Measurements from ENCODE around the gene PDPR. TPM values are rescaled to one million over a fixed set of nuclear protein-coding genes. Genes with fewer than 3 reads are reported as not detected.

PDPR gene
- total and polyA plus RNA-seq, 2 experiments from 2014 or later: 8.3 to 38.2 TPM

DNA sequence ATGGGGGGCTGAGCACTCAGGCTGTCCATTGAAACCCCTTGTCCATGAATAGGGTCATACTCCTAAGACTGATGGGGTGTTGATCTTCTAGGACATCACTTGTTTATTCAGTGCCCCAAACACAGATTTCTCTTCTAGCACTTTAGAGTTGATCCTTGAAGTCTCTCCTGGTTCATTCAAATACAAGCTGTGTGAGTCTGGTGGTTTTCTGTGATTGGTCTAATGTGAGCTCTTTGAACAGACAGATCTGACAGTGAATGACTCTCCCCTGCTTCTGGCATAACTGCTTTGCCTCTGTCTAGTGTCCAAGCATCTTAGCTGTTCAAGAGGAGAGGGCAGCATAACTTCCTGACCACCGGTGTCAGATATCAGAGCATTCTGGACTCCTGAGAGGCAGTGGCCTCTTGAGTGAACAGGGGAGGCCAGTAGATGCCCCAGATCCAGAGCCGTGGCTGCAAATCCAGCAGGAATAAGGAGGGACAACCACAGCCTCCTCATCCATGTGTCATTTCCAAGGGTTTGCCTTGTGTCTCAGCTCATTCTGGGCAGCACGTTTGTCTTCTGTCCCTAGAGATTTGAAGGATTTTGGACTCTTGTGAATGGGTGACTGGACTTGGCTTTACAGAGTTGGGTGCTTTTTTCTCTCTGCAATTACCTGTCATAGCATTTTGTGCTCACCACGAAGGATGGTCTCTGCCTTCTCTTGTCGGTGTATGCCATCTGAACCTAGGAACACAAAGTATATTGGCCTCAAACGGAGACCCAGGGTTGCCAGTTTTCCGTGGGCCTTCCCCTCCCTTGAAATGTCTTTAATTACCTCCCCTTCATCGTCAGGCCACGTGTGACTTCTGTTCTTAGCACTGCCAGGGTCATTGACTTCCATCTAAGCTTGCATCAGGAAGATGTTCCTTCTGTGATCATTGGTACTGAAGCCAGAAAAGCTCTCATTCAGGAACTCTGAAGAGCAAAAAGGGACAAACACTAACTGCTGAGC lies 45.5 kb downstream of the PDPR start:
- Histone ChIP-seq H3K4me2 (no peak overlapping the region), H3K4me1 (ENCODE audit: insufficient read depth) (no peaks in the 10 kb centered on the region), H3K9me2 (ENCODE audit: insufficient read depth) (no peaks in the 10 kb centered on the region), H3K27me3 (ENCODE audit: insufficient read depth) (no peaks in the 10 kb centered on the region), H3K36me3 (ENCODE audit: insufficient read depth) (peaks cover 40% of the 10 kb centered on the region), H3F3A (replicated peaks; ENCODE audit: low read depth) (peaks cover 18% of the 10 kb centered on the region; the same call in 1 of the 2 replicates), H4K20me1 (replicated peaks; ENCODE audit: insufficient read depth) (peaks cover 36% of the 10 kb centered on the region), H3K27ac (ENCODE audit: low read depth) (no peak overlapping the region), H2AFZ (no peak overlapping the region), H3K4me3 (no peak overlapping the region), H3K79me2 (replicated peaks; ENCODE audit: insufficient read depth) (no peaks in the 10 kb centered on the region)
- no peaks in the 10 kb centered on the region for H3K27me3 Mint-ChIP-seq (ENCODE audit: insufficient read depth, low read depth, poor library complexity)
- no peak for TF ChIP-seq EZH2 (IDR thresholded peaks at IDR 0.05; ENCODE audit: low read depth, unreplicated experiment)
- TF ChIP-seq ZNF114 (CRISPR knock-in tag; IDR thresholded peaks at IDR 0.05): no peak
- no peak for TF ChIP-seq POLR2AphosphoS5 (IDR thresholded peaks at IDR 0.05; ENCODE audit: low read depth)
- TF ChIP-seq, protein P1, sequence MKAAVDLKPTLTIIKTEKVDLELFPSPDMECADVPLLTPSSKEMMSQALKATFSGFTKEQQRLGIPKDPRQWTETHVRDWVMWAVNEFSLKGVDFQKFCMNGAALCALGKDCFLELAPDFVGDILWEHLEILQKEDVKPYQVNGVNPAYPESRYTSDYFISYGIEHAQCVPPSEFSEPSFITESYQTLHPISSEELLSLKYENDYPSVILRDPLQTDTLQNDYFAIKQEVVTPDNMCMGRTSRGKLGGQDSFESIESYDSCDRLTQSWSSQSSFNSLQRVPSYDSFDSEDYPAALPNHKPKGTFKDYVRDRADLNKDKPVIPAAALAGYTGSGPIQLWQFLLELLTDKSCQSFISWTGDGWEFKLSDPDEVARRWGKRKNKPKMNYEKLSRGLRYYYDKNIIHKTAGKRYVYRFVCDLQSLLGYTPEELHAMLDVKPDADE (IDR thresholded peaks at IDR 0.05): no peak
- TF ChIP-seq, protein P2, sequence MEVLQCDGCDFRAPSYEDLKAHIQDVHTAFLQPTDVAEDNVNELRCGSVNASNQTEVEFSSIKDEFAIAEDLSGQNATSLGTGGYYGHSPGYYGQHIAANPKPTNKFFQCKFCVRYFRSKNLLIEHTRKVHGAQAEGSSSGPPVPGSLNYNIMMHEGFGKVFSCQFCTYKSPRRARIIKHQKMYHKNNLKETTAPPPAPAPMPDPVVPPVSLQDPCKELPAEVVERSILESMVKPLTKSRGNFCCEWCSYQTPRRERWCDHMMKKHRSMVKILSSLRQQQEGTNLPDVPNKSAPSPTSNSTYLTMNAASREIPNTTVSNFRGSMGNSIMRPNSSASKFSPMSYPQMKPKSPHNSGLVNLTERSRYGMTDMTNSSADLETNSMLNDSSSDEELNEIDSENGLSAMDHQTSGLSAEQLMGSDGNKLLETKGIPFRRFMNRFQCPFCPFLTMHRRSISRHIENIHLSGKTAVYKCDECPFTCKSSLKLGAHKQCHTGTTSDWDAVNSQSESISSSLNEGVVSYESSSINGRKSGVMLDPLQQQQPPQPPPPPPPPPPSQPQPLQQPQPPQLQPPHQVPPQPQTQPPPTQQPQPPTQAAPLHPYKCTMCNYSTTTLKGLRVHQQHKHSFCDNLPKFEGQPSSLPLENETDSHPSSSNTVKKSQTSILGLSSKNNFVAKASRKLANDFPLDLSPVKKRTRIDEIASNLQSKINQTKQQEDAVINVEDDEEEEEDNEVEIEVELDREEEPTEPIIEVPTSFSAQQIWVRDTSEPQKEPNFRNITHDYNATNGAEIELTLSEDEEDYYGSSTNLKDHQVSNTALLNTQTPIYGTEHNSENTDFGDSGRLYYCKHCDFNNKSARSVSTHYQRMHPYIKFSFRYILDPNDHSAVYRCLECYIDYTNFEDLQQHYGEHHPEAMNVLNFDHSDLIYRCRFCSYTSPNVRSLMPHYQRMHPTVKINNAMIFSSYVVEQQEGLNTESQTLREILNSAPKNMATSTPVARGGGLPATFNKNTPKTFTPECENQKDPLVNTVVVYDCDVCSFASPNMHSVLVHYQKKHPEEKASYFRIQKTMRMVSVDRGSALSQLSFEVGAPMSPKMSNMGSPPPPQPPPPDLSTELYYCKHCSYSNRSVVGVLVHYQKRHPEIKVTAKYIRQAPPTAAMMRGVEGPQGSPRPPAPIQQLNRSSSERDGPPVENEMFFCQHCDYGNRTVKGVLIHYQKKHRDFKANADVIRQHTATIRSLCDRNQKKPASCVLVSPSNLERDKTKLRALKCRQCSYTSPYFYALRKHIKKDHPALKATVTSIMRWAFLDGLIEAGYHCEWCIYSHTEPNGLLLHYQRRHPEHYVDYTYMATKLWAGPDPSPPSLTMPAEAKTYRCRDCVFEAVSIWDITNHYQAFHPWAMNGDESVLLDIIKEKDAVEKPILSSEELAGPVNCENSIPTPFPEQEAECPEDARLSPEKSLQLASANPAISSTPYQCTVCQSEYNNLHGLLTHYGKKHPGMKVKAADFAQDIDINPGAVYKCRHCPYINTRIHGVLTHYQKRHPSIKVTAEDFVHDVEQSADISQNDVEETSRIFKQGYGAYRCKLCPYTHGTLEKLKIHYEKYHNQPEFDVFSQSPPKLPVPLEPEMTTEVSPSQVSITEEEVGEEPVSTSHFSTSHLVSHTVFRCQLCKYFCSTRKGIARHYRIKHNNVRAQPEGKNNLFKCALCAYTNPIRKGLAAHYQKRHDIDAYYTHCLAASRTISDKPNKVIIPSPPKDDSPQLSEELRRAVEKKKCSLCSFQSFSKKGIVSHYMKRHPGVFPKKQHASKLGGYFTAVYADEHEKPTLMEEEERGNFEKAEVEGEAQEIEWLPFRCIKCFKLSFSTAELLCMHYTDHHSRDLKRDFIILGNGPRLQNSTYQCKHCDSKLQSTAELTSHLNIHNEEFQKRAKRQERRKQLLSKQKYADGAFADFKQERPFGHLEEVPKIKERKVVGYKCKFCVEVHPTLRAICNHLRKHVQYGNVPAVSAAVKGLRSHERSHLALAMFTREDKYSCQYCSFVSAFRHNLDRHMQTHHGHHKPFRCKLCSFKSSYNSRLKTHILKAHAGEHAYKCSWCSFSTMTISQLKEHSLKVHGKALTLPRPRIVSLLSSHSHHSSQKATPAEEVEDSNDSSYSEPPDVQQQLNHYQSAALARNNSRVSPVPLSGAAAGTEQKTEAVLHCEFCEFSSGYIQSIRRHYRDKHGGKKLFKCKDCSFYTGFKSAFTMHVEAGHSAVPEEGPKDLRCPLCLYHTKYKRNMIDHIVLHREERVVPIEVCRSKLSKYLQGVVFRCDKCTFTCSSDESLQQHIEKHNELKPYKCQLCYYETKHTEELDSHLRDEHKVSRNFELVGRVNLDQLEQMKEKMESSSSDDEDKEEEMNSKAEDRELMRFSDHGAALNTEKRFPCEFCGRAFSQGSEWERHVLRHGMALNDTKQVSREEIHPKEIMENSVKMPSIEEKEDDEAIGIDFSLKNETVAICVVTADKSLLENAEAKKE (CRISPR knock-in tag; IDR thresholded peaks at IDR 0.05): no peak
- TF ChIP-seq CREB1 (CRISPR knock-in tag; IDR thresholded peaks at IDR 0.05; ENCODE audit: low read depth): no peak
- TF ChIP-seq, protein P3, sequence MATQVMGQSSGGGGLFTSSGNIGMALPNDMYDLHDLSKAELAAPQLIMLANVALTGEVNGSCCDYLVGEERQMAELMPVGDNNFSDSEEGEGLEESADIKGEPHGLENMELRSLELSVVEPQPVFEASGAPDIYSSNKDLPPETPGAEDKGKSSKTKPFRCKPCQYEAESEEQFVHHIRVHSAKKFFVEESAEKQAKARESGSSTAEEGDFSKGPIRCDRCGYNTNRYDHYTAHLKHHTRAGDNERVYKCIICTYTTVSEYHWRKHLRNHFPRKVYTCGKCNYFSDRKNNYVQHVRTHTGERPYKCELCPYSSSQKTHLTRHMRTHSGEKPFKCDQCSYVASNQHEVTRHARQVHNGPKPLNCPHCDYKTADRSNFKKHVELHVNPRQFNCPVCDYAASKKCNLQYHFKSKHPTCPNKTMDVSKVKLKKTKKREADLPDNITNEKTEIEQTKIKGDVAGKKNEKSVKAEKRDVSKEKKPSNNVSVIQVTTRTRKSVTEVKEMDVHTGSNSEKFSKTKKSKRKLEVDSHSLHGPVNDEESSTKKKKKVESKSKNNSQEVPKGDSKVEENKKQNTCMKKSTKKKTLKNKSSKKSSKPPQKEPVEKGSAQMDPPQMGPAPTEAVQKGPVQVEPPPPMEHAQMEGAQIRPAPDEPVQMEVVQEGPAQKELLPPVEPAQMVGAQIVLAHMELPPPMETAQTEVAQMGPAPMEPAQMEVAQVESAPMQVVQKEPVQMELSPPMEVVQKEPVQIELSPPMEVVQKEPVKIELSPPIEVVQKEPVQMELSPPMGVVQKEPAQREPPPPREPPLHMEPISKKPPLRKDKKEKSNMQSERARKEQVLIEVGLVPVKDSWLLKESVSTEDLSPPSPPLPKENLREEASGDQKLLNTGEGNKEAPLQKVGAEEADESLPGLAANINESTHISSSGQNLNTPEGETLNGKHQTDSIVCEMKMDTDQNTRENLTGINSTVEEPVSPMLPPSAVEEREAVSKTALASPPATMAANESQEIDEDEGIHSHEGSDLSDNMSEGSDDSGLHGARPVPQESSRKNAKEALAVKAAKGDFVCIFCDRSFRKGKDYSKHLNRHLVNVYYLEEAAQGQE (IDR thresholded peaks at IDR 0.05; ENCODE audit: unreplicated experiment): no peak
- TF ChIP-seq STAT1 (IDR thresholded peaks at IDR 0.05; ENCODE audit: unreplicated experiment): no peak
- no peak for TF ChIP-seq ZNF331 (CRISPR knock-in tag; IDR thresholded peaks at IDR 0.05; ENCODE audit: low read depth)
- no peak for TF ChIP-seq JUNB (IDR thresholded peaks at IDR 0.05; ENCODE audit: unreplicated experiment)
- TF ChIP-seq EZH2phosphoT487 (IDR thresholded peaks at IDR 0.05; ENCODE audit: unreplicated experiment): no peak
- no peak for TF ChIP-seq NANOG (IDR thresholded peaks at IDR 0.05; ENCODE audit: borderline replicate concordance)
- TF ChIP-seq, protein P4, sequence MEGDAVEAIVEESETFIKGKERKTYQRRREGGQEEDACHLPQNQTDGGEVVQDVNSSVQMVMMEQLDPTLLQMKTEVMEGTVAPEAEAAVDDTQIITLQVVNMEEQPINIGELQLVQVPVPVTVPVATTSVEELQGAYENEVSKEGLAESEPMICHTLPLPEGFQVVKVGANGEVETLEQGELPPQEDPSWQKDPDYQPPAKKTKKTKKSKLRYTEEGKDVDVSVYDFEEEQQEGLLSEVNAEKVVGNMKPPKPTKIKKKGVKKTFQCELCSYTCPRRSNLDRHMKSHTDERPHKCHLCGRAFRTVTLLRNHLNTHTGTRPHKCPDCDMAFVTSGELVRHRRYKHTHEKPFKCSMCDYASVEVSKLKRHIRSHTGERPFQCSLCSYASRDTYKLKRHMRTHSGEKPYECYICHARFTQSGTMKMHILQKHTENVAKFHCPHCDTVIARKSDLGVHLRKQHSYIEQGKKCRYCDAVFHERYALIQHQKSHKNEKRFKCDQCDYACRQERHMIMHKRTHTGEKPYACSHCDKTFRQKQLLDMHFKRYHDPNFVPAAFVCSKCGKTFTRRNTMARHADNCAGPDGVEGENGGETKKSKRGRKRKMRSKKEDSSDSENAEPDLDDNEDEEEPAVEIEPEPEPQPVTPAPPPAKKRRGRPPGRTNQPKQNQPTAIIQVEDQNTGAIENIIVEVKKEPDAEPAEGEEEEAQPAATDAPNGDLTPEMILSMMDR (conservative IDR thresholded peaks at IDR 0.05; ENCODE audit: low read depth in 2 of 2): no peak
- H3K36me3 Mint-ChIP-seq (ENCODE audit: low read depth): peaks cover 7% of the 10 kb centered on the region
- H3K9me3 Mint-ChIP-seq: no peaks in the 10 kb centered on the region
- H3K4me1 Mint-ChIP-seq: peaks cover 4% of the 10 kb centered on the region; the same call in 2 of the 3 replicates
- no peak overlapping the region for H3K27ac Mint-ChIP-seq
- no peak for ATAC-seq
- no peak overlapping the region for H3K4me3 Mint-ChIP-seq
- DNase-seq (ENCODE audit: low spot score): no peak
